ENCODE data around the gene KIF25.

GRCh38 chr6:167966540-167966905 is 30.9 kb upstream of the KIF25 start:
- TF ChIP-seq CTCF (IDR thresholded peaks at IDR 0.05) (no peak), POLR2A (IDR thresholded peaks at IDR 0.05) (no peak)
